ENCODE data around the gene HBA2.
"Not testable (repeated sequence)": the region's sequence is repeated elsewhere in the genome, so short reads cannot be mapped to it uniquely, and the experiment has no call there.

Gene HBA2

GRCh38 chr16:160691-161190 lies 11.9 kb upstream of the HBA2 start:
- H3K27me3 ChIP-seq (ENCODE audit: low read length), result no peaks in the 10 kb centered on the region
- no peaks in the 10 kb centered on the region for H3K9me3 ChIP-seq (ENCODE audit: insufficient read depth, low read length)
- H2AFZ ChIP-seq (ENCODE audit: low read depth, low read length, severe bottlenecking), result no peak overlapping the region
- no peaks in the 10 kb centered on the region for H3K9me2 ChIP-seq (replicated peaks; ENCODE audit: insufficient read depth, low read length)
- H3F3A ChIP-seq (ENCODE audit: insufficient read depth), result no peaks in the 10 kb centered on the region
- H3K4me3 ChIP-seq (ENCODE audit: insufficient read depth, low read length, poor library complexity, severe bottlenecking), result no peak overlapping the region
- no peaks in the 10 kb centered on the region for H3K79me2 ChIP-seq (ENCODE audit: insufficient read depth, low read length)
- no peak overlapping the region for H3K27ac ChIP-seq (ENCODE audit: low read depth, low read length)
- H4K20me1 ChIP-seq (ENCODE audit: low read depth, low read length), result no peaks in the 10 kb centered on the region
- TF ChIP-seq CTCF (IDR thresholded peaks at IDR 0.05; ENCODE audit: insufficient read depth, low read length, poor library complexity, severe bottlenecking) (no peak), EZH2phosphoT487 (conservative IDR thresholded peaks at IDR 0.05; ENCODE audit: low read length) (no peak)
- no peaks in the 10 kb centered on the region for H3K36me3 ChIP-seq (ENCODE audit: low read length)
- no peak overlapping the region for H3K9ac ChIP-seq (ENCODE audit: low read length)
- no peak overlapping the region for H3K4me2 ChIP-seq (ENCODE audit: low read depth, low read length, poor library complexity, severe bottlenecking)

GRCh38 chr16:162271-162991 lies 10.2 kb upstream of the HBA2 start:
- H3F3A ChIP-seq (ENCODE audit: insufficient read depth), result no peaks in the 10 kb centered on the region
- H4K20me1 ChIP-seq (ENCODE audit: low read depth, low read length), result no peaks in the 10 kb centered on the region
- H3K27ac ChIP-seq (ENCODE audit: low read depth, low read length), result no peak overlapping the region
- H3K9ac ChIP-seq (ENCODE audit: low read length), result no peak overlapping the region
- H3K27me3 ChIP-seq (ENCODE audit: low read length), result no peaks in the 10 kb centered on the region
- TF ChIP-seq EZH2phosphoT487 (conservative IDR thresholded peaks at IDR 0.05; ENCODE audit: low read length), result no peak
- no peak for TF ChIP-seq CTCF (IDR thresholded peaks at IDR 0.05; ENCODE audit: insufficient read depth, low read length, poor library complexity, severe bottlenecking)
- H2AFZ ChIP-seq (ENCODE audit: low read depth, low read length, severe bottlenecking), result no peak overlapping the region
- no peaks in the 10 kb centered on the region for H3K36me3 ChIP-seq (ENCODE audit: low read length)
- H3K9me3 ChIP-seq (ENCODE audit: insufficient read depth, low read length), result no peaks in the 10 kb centered on the region
- no peak overlapping the region for H3K4me2 ChIP-seq (ENCODE audit: low read depth, low read length, poor library complexity, severe bottlenecking)
- no peak overlapping the region for H3K4me3 ChIP-seq (ENCODE audit: insufficient read depth, low read length, poor library complexity, severe bottlenecking)
- no peaks in the 10 kb centered on the region for H3K79me2 ChIP-seq (ENCODE audit: insufficient read depth, low read length)
- H3K9me2 ChIP-seq (replicated peaks; ENCODE audit: insufficient read depth, low read length), result no peaks in the 10 kb centered on the region

- not testable (repeated sequence) for H3K79me2 ChIP-seq (ENCODE audit: insufficient read depth, low read length); H3K4me3 ChIP-seq (ENCODE audit: insufficient read depth, low read length, poor library complexity, severe bottlenecking); H3K9ac ChIP-seq (ENCODE audit: low read length); H4K20me1 ChIP-seq (ENCODE audit: low read depth, low read length); H3K27ac ChIP-seq (ENCODE audit: low read depth, low read length); H3K9me3 ChIP-seq (ENCODE audit: insufficient read depth, low read length); H3K36me3 ChIP-seq (ENCODE audit: low read length); H3K27me3 ChIP-seq (ENCODE audit: low read length); H2AFZ ChIP-seq (ENCODE audit: low read depth, low read length, severe bottlenecking); H3K9me2 ChIP-seq (replicated peaks; ENCODE audit: insufficient read depth, low read length); H3F3A ChIP-seq (ENCODE audit: insufficient read depth); H3K4me2 ChIP-seq (ENCODE audit: low read depth, low read length, poor library complexity, severe bottlenecking)
These were observed 9.5 kb upstream of the HBA2 start for GRCh38 chr16:163139-163538.

- not testable (repeated sequence) for H3K9ac ChIP-seq (ENCODE audit: low read length); H3K27ac ChIP-seq (ENCODE audit: low read depth, low read length); H3F3A ChIP-seq (ENCODE audit: insufficient read depth); H3K36me3 ChIP-seq (ENCODE audit: low read length); H3K9me3 ChIP-seq (ENCODE audit: insufficient read depth, low read length); H4K20me1 ChIP-seq (ENCODE audit: low read depth, low read length); H3K79me2 ChIP-seq (ENCODE audit: insufficient read depth, low read length); H3K4me2 ChIP-seq (ENCODE audit: low read depth, low read length, poor library complexity, severe bottlenecking); H2AFZ ChIP-seq (ENCODE audit: low read depth, low read length, severe bottlenecking); H3K9me2 ChIP-seq (replicated peaks; ENCODE audit: insufficient read depth, low read length); H3K4me3 ChIP-seq (ENCODE audit: insufficient read depth, low read length, poor library complexity, severe bottlenecking); H3K27me3 ChIP-seq (ENCODE audit: low read length)
These were observed 9.0 kb upstream of the HBA2 start for GRCh38 chr16:163696-164095.

- not testable (repeated sequence) for H3K4me3 ChIP-seq (ENCODE audit: insufficient read depth, low read length, poor library complexity, severe bottlenecking); H3K36me3 ChIP-seq (ENCODE audit: low read length); H3K9me3 ChIP-seq (ENCODE audit: insufficient read depth, low read length); H3K79me2 ChIP-seq (ENCODE audit: insufficient read depth, low read length); H4K20me1 ChIP-seq (ENCODE audit: low read depth, low read length); H3F3A ChIP-seq (ENCODE audit: insufficient read depth); H3K27me3 ChIP-seq (ENCODE audit: low read length); H3K27ac ChIP-seq (ENCODE audit: low read depth, low read length); H3K9ac ChIP-seq (ENCODE audit: low read length); H3K9me2 ChIP-seq (replicated peaks; ENCODE audit: insufficient read depth, low read length); H2AFZ ChIP-seq (ENCODE audit: low read depth, low read length, severe bottlenecking); H3K4me2 ChIP-seq (ENCODE audit: low read depth, low read length, poor library complexity, severe bottlenecking)
These were observed 8.4 kb upstream of the HBA2 start for GRCh38 chr16:164134-164823.
